ENCODE data around the gene SLC4A2.

SLC4A2 gene

GRCh38 chr7:151081170-151082101, 22.0 kb downstream of the SLC4A2 start:
- peaks cover 65 to 76% (median 72%) of the 10 kb centered on the region in 10 experiments for H3K4me1 ChIP-seq
- H3K9ac ChIP-seq = peak overlapping the region; percentile 90 to 99 (median 97)
- peaks cover 0 to 52% (median 36%) of the 10 kb centered on the region in 11 experiments; a peak in 20 of 22 replicates for H4K20me1 ChIP-seq
- H3K27me3 ChIP-seq = peaks cover 0 to 26% (median 25%) of the 10 kb centered on the region in 11 experiments; a peak in 18 of 22 replicates
- no peaks in the 10 kb centered on the region for H3K9me3 ChIP-seq (replicated peaks in 1 of 11)
- peak overlapping the region; percentile 82 to 98 (median 93) for H3K27ac ChIP-seq
- peaks cover 8 to 32% (median 19%) of the 10 kb centered on the region in 11 experiments; a peak in 18 of 22 replicates for H3K36me3 ChIP-seq
- H3K4me3 ChIP-seq = peak overlapping the region; percentile 81 to 98 (median 86)
- TF ChIP-seq Cebpa-rat (IDR thresholded peaks at IDR 0.05) = no peak
- peak overlapping the region; percentile 98 to 100 (median 99) for H3K4me2 ChIP-seq

DNA sequence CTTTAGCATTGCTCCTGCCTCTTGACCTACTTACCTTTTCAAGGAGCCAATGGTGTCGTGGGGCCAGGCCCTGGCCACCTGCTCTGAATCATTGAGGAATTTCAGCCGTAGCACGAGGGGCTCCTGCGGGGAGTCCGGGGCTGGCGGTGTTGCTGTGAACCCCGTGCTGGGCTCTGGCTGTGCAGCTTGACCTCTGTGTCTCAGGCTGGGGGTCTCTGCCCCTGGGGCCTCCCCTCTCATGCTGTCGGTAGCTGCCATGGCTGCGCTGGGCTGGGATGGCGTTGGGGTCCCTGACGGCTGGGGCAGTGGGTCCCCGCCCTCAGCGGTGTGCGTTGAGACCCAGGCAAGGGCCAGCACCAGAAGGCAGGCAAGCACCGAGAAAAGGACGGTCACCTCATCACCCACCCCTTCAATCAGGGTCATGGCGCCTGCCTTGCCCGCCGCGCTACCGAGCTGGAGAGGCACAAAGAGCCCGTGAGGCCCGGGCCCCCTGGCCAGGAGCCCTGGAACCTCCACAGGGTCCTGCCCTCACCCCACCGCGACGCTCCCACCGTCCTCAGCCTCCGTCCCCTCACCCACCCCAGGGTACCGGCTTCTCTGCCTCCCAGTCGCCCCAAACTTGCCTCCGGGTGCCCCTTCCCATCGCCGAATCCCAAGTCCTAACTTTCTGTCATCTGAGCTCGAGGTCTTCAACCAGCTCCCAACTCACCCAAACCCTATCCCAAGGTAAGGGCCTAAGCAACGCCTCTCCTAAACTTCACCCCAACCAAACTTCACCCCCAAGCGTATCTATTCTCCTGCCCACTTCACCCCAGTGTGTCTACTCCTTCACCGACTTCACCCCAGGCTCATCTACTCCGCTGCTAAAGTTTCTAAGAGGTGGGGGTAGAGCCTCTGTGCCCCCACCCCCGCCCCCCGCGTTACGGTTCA, 23.0 kb downstream of the SLC4A2 start:
- peak overlapping the region; percentile 90 to 99 (median 97) for H3K9ac ChIP-seq
- TF ChIP-seq Cebpa-rat (IDR thresholded peaks at IDR 0.05) = no peak
- peak overlapping the region; percentile 98 to 100 (median 99) for H3K4me2 ChIP-seq

GRCh38 chr7:151083071-151083823, 23.9 kb downstream of the SLC4A2 start, which contains the start of gene TMUB1:
TMUB1 (minus strand) TSS chr7:151083493; CDS start chr7:151082563, 930 bp downstream.
- H3K27me3 ChIP-seq = peaks cover 0 to 43% (median 41%) of the 10 kb centered on the region in 11 experiments; a peak in 18 of 22 replicates
- peak within 1 kb of the TSS; percentile 81 to 98 (median 86) for H3K4me3 ChIP-seq
- no peak for TF ChIP-seq Cebpa-rat (IDR thresholded peaks at IDR 0.05)
- H3K4me2 ChIP-seq = peak within 1 kb of the TSS; percentile 98 to 100 (median 99)
- peaks cover 0 to 18% (median 7%) of the 10 kb centered on the region in 11 experiments; a peak in 9 of 22 replicates for H3K36me3 ChIP-seq
- peak within 1 kb of the TSS; percentile 90 to 99 (median 97) for H3K9ac ChIP-seq
- H3K9me3 ChIP-seq (replicated peaks in 1 of 11) = no peaks in the 10 kb centered on the region
- peaks cover 4 to 49% (median 27%) of the 10 kb centered on the region in 11 experiments; a peak in 18 of 22 replicates for H4K20me1 ChIP-seq
- H3K27ac ChIP-seq = peak within 1 kb of the TSS; percentile 25 to 98 (median 84)
- H3K4me1 ChIP-seq = peaks cover 58 to 78% (median 72%) of the 10 kb centered on the region in 10 experiments

More for the DNA sequence above, 23.0 kb downstream of the SLC4A2 start:
- Histone ChIP-seq H3K4me1 (peaks cover 66 to 78% (median 72%) of the 10 kb centered on the region in 10 experiments), H3K36me3 (peaks cover 0 to 22% (median 9%) of the 10 kb centered on the region in 11 experiments; a peak in 11 of 22 replicates), H4K20me1 (peaks cover 4 to 49% (median 31%) of the 10 kb centered on the region in 11 experiments; a peak in 21 of 22 replicates), H3K27me3 (peaks cover 0 to 35% (median 32%) of the 10 kb centered on the region in 11 experiments; a peak in 18 of 22 replicates), H3K9me3 (replicated peaks in 1 of 11) (no peaks in the 10 kb centered on the region), H3K27ac (peak overlapping the region; percentile 25 to 98 (median 88)), H3K4me3 (peak overlapping the region; percentile 81 to 98 (median 86))

DNA sequence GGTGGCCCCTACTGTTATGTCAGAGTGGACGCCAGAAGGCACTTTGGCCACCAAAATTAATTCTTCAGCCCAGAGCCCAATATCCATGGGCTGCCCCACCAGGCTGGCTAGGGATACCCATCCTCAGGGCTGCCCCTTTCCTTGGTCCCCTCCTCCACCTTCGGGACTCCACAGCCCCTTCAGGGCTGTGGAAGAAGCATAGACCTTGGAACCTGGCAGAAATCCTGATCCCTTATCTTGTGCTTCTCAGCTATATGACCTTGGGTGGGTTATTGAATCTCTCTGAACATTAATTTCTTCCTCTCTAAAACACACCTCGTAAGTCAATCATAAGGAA, 24.4 kb downstream of the SLC4A2 start:
- no peaks in the 10 kb centered on the region for H3K9me3 ChIP-seq (replicated peaks in 1 of 11)
- peak overlapping the region in 2 of 11 experiments; percentile 65 to 88; a peak in 2 of 22 replicates for H3K27ac ChIP-seq
- peaks cover 0 to 15% (median 7%) of the 10 kb centered on the region in 11 experiments; a peak in 9 of 22 replicates for H3K36me3 ChIP-seq
- peaks cover 0 to 49% (median 46%) of the 10 kb centered on the region in 11 experiments; a peak in 18 of 22 replicates for H3K27me3 ChIP-seq
- peak overlapping the region; percentile 91 to 100 (median 99) for H3K4me2 ChIP-seq
- H4K20me1 ChIP-seq = peaks cover 4 to 49% (median 24%) of the 10 kb centered on the region in 11 experiments; a peak in 18 of 22 replicates
- peak overlapping the region; percentile 90 to 99 (median 97); a peak in 19 of 22 replicates for H3K9ac ChIP-seq
- no peak for TF ChIP-seq Cebpa-rat (IDR thresholded peaks at IDR 0.05)
- peaks cover 53 to 78% (median 72%) of the 10 kb centered on the region in 10 experiments for H3K4me1 ChIP-seq
- peak overlapping the region; percentile 81 to 98 (median 86) for H3K4me3 ChIP-seq

GRCh38 chr7:151085329-151085690, 25.9 kb downstream of the SLC4A2 start:
- peaks cover 0 to 59% (median 48%) of the 10 kb centered on the region in 11 experiments; a peak in 18 of 22 replicates for H3K27me3 ChIP-seq
- peaks cover 13 to 51% (median 28%) of the 10 kb centered on the region in 11 experiments; a peak in 17 of 22 replicates for H4K20me1 ChIP-seq
- H3K9me3 ChIP-seq (replicated peaks in 1 of 11) = no peaks in the 10 kb centered on the region
- peak overlapping the region; percentile 90 to 100 (median 99) for H3K4me2 ChIP-seq
- peaks cover 0 to 9% (median 6%) of the 10 kb centered on the region in 11 experiments; a peak in 3 of 22 replicates for H3K36me3 ChIP-seq
- H3K27ac ChIP-seq = peak overlapping the region in 3 of 11 experiments; percentile 46 to 61 (median 49); a peak in 3 of 22 replicates
- peak overlapping the region; percentile 59 to 87 (median 82); a peak in 17 of 22 replicates for H3K9ac ChIP-seq
- H3K4me1 ChIP-seq = peaks cover 52 to 80% (median 74%) of the 10 kb centered on the region in 10 experiments
- TF ChIP-seq Cebpa-rat (IDR thresholded peaks at IDR 0.05) = no peak
- peak overlapping the region; percentile 71 to 98 (median 76); a peak in 19 of 20 replicates for H3K4me3 ChIP-seq

GRCh38 chr7:151085691-151086620, 26.6 kb downstream of the SLC4A2 start, which contains the start of gene AGAP3:
AGAP3 (plus strand) TSS chr7:151086475; CDS start chr7:151086742, 267 bp downstream.
- no peak for TF ChIP-seq Cebpa-rat (IDR thresholded peaks at IDR 0.05)
- Histone ChIP-seq H3K4me3 (peak within 1 kb of the TSS; percentile 71 to 98 (median 76)), H3K36me3 (peaks cover 0 to 9% (median 6%) of the 10 kb centered on the region in 11 experiments; a peak in 4 of 22 replicates), H3K27ac (peak within 1 kb of the TSS; percentile 72 to 92 (median 78)), H3K4me1 (peaks cover 58 to 83% (median 77%) of the 10 kb centered on the region in 10 experiments), H4K20me1 (peaks cover 20 to 57% (median 32%) of the 10 kb centered on the region in 11 experiments; a peak in 21 of 22 replicates), H3K27me3 (peaks cover 0 to 59% (median 48%) of the 10 kb centered on the region in 11 experiments; a peak in 18 of 22 replicates), H3K4me2 (peak within 1 kb of the TSS; percentile 94 to 100 (median 99)), H3K9ac (peak within 1 kb of the TSS; percentile 78 to 91 (median 85)), H3K9me3 (replicated peaks in 1 of 11) (no peaks in the 10 kb centered on the region)

Measured in BLaER1 treated with 17β-estradiol and CSF1 and Interleukin-3, amounts not matched to agents 10 nM and 100 nM (cell line).